HL-60/S4 (cell line): ENCODE results near the gene HCAR1.

ENCODE experiments used
- in situ Hi-C: fragments of 300-500 bp; cut with MboI; formaldehyde crosslinking; loops from 2 replicates; pipeline ENCODE4 v1.14.3; 2022; ENCODE audit warnings: low sequenced_read_pairs

The HCAR1 gene

DNA sequence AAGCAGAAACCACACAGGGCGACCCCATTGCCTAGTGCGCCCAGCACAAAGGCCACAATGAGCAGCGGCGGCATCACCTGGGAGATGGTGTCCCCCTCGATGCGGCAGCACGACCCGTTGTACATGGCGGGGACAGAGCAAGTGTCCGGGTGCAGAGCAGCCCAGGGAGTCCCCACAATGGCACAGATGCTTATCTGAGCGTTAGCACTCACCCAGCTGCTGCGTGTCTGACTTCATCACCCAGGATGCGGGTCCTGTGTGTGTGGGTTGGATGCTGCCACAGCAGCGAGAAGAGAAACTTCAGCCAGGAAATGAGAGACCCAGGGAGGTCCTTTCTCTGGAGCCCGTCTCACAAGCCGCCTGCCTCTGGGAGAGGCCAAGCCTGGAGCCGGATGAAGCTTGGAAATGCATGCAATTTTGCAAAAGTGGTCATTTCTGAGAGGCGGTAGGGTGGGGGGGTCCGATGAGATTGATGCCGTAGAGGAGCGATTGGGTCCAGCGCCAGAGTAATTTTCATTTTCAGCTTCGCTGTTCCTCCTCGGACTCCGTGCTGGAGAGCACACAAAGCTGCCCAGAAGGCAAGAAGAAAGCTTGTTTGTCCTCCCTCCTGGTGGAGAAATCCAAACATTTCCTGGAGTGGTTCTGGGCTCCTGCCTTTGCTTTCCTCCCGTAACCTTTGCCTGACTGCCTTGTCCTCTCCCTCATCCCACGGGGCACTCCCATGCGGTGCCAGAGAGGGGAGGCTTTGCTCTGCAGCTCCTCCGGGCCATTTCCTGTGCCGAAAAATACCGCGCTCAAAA is at the start of gene HCAR1:
Gene HCAR1 (minus strand): TSS at position 630 of the 800 bp plus-strand sequence. CDS start 505 bp downstream, at position 125.
- in situ Hi-C loops = no loop called here

DNA sequence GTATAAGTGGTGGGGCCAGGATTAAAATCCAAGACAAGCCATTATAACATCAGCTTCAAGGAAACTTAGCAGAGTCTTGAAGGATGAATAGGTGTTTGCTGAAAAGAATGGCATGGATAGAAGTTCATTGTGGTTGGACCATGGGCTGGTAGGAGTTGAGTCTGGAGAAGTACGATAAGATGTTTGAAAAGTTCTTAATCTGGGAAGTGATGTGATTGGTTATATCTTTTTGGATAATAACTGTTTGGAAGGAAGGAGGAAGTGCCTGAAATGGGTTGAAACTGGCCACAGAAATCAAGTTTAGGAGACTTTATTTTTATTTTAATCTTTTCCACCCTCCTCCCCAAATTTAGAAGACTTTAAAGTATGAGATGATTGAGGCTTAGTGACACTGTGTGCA is 26.9 kb upstream of the HCAR1 start:
- in situ Hi-C loops = no loop called here

- in situ Hi-C loops = loop anchor here (5.0 kb wide), 1 partner anchor 112 kb away; no protein-coding TSS in a partner anchor
These were observed 24.1 kb upstream of the HCAR1 start for GRCh38 chr12:122754790-122755189.

- in situ Hi-C loops = loop anchor here (5.0 kb wide), 1 partner anchor 111 kb away; no protein-coding TSS in a partner anchor
These were observed 22.6 kb upstream of the HCAR1 start for GRCh38 chr12:122753319-122753650.

DNA sequence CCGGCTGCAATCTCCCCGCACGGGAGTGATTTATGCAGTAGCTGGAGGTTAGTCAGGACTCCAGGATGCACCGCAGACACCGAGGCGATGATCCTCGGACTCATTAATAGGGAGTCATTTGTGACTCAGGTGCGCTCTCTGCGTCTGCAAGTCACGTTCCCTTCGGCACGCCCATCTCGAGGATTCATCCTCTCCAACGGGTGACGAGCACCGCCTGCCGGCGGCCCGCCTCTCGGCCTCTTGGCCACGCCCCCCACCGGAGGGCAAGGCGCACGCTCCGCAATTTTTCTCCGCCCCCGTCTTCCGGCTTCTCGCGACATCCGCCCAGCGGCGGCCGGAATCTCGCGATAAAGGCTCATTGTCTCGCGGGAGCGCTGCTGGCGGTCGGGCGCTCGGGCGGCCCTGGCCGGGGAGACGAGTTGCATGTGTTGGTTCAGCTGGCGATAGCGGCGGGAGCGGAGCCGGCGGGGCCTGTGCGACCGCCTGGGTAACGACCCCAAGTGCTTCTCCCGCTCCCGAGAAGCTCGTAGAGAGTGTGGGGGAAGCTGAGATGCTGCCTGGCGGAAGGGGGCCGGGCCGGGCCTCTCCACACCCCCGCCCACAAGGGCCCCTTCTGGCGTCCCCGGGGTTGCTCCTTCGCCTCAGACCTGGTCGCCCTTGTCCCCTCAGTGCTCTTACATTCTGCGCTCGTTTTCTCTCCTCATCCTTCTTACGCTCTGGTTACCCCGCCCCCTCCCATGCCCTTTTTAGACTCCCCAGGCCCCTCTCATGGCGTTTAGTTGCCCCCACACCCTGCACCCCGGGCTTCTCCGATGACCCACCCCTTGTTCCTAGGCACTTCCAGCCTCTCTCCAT is 22.0 kb upstream of the HCAR1 start, which contains the start of gene DENR:
Gene DENR (plus strand): TSS at position 361 of the 855 bp plus-strand sequence. CDS start 878 bp downstream, outside the sequence.
- in situ Hi-C loops = loop anchor here (5.0 kb wide), 1 partner anchor 110 kb away; no protein-coding TSS in a partner anchor

DNA sequence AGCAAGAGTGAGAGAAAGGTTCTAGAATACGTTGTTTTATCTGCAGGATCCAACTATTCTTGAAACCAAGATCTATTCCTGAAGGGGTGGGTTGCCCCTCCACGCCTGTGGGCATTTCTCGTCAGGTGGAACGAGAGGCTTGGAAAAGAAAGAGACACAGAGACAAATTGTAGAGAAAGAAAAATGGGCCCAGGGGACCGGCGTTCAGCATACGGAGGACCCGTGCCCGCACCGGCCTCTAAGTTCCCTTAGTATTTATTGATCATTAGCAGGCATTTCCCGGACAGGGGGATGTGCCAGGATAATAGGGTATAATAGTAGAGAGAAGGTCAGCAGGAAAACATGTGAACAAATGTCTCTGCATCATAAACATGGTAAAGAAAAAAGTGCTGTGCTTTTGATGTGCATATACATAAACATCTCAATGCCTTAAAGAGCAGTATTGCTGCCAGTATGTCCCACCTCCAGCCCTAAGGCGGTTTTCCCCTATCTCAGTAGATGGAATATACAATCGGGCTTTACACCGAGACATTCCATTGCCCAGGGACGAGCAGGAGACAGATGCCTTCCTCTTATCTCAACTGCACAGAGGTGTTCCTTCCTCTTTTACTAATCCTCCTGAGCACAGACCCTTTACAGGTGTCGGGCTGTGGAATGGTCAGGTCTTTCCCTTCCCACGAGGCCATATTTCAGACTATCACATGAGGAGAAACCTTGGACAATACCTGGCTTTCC is 20.3 kb upstream of the HCAR1 start:
- in situ Hi-C loops = loop anchor here (5.0 kb wide), 1 partner anchor 109 kb away; no protein-coding TSS in a partner anchor

- in situ Hi-C loops = loop anchor here (5.0 kb wide), 1 partner anchor 107 kb away; no protein-coding TSS in a partner anchor
These were observed 19.1 kb upstream of the HCAR1 start for GRCh38 chr12:122749569-122750332.

DNA sequence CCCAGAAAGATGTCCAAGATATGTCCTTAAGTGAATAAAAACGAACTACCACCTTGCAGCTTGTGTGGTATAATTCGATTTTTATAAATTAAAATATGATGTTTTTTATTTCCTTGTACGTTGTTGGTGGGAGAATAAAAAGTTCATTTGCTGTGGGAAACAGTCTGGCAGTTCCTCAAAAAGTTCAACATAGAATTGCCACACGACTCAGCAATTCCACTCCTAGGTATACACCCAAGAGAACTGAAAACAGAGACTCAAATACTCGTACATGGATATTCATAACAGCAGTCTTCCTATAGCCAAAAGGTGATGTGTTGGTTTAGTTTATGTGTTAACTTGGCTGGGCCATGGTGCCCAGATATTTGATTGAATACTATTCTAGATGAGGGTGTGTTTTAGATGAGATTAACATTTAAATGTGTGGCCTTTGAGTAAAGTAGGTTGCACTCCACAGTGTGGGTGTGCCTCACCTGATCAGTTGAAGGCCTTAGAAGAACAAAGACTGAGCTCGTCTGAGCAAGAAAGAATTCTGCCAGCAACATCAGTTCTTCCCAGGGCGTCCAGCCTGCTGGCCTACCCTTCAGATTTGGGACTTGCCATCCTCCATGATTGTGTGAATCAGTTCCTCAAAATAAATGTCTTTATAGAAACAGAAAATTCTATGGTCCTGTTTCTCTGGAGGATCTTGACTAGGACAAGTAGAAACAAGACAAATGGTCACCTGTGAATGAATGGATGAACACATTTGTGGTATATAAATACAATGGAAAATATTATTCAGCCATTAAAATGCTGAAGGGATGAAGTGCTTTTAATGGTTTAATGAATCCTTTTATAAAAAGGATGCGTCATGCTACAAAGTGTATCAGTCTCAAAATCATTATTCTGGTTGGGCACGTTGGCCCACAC is 16.8 kb upstream of the HCAR1 start:
- in situ Hi-C loops = no loop called here

DNA sequence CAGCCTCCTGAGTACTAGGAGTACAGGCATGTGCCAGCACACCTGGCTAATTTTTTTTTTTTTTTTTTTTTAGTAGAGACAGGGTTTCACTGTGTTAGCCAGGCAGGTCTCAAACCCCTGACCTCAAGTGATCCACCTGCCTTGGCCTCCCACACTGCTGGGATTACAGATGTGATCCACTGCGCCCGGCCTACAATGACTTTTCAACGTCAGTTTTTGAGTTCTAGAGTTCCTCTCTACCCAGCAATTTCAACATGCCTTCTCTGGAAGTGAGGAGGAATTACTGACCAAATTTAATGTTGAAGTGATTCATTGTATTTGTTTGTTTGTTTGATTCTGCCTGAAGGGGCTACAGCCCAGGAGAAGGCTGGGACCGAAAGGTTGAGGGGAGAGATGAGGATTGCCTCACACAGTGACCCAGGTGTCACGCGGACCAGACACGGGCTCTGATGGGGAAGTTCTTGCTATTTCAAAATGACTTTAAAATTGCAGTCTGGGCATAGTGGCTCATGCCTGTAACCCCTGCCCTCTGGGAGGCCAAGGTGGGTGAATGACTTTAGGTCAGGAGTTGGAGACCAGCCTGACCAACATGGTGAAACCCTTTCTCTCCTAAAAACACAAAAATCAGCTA is 13.4 kb upstream of the HCAR1 start:
- in situ Hi-C loops = no loop called here

GRCh38 chr12:122740351-122740750 is 9.7 kb upstream of the HCAR1 start:
- in situ Hi-C loops = no loop called here

- in situ Hi-C loops = no loop called here
These were observed 7.9 kb upstream of the HCAR1 start for GRCh38 chr12:122738571-122738970.

GRCh38 chr12:122732611-122733010 is 2.0 kb upstream of the HCAR1 start:
- in situ Hi-C loops = no loop called here

DNA sequence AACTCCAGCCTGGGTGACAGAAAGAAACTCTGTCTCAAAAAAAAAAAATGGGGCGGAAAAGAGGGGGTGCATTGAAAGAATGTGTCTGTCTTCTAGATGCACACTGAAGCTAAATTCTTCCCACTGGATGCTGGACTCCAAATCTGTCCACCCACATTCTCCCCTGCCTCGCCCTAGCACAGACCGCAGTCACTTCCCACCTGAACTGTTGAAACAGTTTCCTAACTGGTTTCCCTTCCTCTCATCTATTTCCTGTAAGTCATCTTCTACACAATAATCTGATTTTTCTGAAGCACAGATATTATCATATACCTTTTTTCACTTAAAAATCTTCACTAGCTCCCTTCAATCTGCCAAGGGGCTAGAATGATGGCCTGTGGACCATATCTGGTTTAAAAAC is 1.5 kb upstream of the HCAR1 start:
- in situ Hi-C loops = no loop called here

GRCh38 chr12:122729583-122730214 is 945 bp downstream of the HCAR1 start:
- in situ Hi-C loops = no loop called here

DNA sequence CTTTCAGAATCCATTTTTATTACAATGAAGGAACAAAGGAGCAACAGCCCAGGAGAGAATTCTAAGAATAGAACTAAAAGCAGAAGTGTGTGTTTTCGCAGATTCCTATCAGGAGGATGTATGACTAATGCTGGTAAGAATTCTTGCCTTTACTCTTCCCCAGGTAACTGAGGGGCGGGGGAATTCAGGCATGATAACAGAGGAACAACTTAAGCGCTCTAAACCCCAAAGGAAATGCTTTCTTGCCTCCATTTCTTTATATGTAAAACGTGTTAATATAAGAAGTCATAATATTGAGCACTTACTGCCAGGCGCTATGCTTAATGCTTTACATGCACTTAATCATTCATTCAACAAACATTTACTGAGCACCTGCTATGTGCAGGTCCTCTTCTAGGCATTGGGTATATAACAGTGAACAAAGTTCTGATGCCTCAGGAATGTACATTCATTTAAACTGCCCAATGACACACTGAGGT is 4.5 kb downstream of the HCAR1 start:
- in situ Hi-C loops = no loop called here

DNA sequence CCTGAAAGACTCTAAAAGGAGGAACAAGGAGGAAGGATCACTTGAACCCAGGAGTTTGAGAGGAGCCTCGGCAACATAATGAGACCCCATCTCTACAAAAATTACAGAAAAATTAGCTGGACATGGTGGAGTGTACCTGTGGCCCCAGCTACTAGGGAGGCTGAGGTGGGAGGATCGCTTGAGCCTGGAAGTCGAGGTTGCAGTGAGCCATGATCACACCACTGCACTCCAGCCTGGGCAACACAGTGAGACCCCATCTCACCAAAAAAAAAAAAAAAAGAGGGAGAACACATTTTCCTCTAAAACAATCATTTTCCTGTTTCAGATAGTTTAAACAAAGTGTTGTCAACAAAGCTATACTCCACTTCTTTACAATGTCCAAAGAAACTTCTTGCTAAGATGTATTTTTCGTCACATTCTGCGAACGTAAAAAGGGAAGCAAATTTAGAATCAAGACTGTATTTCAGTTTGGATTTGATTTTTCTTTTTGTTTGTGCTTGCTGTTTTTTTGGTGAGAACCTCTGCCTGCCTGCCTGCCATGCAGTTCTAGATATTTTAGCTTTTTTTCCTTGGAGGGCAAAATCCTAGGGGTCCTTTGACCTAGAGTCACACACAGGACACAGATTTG is 5.1 kb downstream of the HCAR1 start:
- in situ Hi-C loops = no loop called here

DNA sequence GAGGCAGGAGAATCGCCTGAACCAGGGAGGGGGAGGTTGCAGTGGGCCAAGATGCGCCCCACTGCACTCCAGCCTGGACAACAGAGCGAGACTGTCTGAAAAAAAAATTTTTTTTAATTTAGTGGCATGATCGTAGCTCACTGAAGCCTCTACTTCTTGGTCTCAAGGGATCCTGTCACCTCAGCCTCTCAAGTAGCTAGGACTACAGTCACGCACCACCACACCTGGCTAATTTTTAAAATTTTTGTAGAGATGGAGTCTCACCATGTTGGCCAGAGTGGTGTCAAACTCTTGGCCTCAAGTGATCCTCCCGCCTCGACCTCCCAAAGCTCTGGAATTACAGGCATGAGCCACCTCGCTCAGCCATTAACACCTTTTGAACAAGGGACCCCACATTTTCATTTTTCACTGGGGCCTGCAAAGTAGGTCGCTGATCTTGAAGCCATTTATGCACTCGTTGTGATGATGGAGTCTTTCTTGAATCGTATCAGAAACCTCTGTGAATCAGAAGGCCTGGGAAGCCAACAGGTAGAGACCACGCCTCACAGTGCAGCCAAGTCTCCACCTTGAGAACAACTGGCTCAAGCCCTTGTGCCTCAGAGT is 5.9 kb downstream of the HCAR1 start:
- in situ Hi-C loops = no loop called here
